Measurements from ENCODE around the gene ESYT1. TPM values are rescaled to one million over a fixed set of nuclear protein-coding genes. Genes with fewer than 3 reads are reported as not detected.

The ESYT1 gene
- total RNA-seq, 1 donor from 2014 or later, result 119 TPM

DNA sequence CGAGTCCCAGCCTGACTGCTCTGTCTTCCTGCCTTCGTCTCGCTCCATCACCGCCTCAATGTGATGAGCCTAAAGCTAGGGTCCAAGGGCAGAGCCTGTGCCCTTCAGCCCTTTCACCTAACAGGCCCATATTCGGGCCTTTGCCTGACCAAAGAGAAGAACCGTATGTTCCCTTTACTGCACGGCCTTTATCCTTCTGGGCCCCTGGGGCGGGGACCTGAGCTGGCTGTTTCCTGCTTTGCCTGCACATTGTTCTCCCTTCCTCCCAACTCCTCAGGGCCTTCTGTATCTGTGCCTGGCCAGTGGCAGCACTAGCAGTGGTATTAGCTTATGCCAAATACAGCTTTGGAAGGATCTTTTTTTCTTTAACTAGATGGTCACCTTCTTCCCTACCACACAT is 15.8 kb downstream of the ESYT1 start:
- peak overlapping the region in 1 of 2 donors; percentile 1 for H3K27ac ChIP-seq
- H3K9me3 ChIP-seq, result no peaks in the 10 kb centered on the region
- H3K4me1 ChIP-seq, result peaks cover 0 to 6% of the 10 kb centered on the region in 2 donors
- TF ChIP-seq, protein P1, sequence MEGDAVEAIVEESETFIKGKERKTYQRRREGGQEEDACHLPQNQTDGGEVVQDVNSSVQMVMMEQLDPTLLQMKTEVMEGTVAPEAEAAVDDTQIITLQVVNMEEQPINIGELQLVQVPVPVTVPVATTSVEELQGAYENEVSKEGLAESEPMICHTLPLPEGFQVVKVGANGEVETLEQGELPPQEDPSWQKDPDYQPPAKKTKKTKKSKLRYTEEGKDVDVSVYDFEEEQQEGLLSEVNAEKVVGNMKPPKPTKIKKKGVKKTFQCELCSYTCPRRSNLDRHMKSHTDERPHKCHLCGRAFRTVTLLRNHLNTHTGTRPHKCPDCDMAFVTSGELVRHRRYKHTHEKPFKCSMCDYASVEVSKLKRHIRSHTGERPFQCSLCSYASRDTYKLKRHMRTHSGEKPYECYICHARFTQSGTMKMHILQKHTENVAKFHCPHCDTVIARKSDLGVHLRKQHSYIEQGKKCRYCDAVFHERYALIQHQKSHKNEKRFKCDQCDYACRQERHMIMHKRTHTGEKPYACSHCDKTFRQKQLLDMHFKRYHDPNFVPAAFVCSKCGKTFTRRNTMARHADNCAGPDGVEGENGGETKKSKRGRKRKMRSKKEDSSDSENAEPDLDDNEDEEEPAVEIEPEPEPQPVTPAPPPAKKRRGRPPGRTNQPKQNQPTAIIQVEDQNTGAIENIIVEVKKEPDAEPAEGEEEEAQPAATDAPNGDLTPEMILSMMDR (IDR thresholded peaks at IDR 0.05), result no peak
- peaks cover 54 to 67% of the 10 kb centered on the region in 2 donors for H3K36me3 ChIP-seq
- no peak overlapping the region for H3K4me3 ChIP-seq
- no peaks in the 10 kb centered on the region for H3K27me3 ChIP-seq
- no peak for DNase-seq (ENCODE audit: low spot score in 2 of 2)
- intact Hi-C loops (cut with DNase I), result no loop called here

DNA sequence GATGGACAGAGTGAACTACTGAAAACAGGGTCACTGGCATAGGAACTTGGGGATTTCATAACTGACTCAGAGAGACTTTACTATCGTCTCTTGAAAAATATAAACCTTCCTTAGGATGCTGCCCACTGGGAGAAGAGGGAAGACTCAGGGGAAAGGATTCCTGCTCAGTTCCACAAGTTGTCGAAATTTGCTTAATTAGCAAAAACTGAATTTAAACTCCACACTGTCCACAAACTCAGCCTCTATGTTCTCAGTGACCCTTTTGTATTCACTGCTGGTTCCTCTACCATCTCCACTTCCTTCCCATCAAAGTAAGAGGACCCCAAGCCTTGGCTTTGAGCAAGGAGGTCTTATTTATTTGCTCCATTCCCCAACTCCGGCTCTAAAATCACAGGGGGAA is 17.1 kb downstream of the ESYT1 start:
- H3K27ac ChIP-seq, result no peak overlapping the region
- intact Hi-C loops (cut with DNase I), result no loop called here
- peaks cover 43 to 53% of the 10 kb centered on the region in 2 donors for H3K36me3 ChIP-seq
- peaks cover 0 to 6% of the 10 kb centered on the region in 2 donors for H3K4me1 ChIP-seq
- DNase-seq (ENCODE audit: low spot score in 2 of 2), result no peak
- TF ChIP-seq, protein P1 (IDR thresholded peaks at IDR 0.05), result no peak
- no peak overlapping the region for H3K4me3 ChIP-seq
- no peaks in the 10 kb centered on the region for H3K27me3 ChIP-seq
- no peaks in the 10 kb centered on the region for H3K9me3 ChIP-seq

GRCh38 chr12:56146492-56147460 is 18.7 kb downstream of the ESYT1 start:
- H3K4me1 ChIP-seq, result peaks cover 0 to 12% of the 10 kb centered on the region in 2 donors
- no peaks in the 10 kb centered on the region for H3K9me3 ChIP-seq
- peaks cover 29 to 37% of the 10 kb centered on the region in 2 donors for H3K36me3 ChIP-seq
- no peaks in the 10 kb centered on the region for H3K27me3 ChIP-seq
- H3K4me3 ChIP-seq, result no peak overlapping the region
- no peak for DNase-seq (ENCODE audit: low spot score in 2 of 2)
- TF ChIP-seq, protein P1 (IDR thresholded peaks at IDR 0.05), result no peak
- peak overlapping the region; percentile 37 to 65 for H3K27ac ChIP-seq
- intact Hi-C loops (cut with DNase I), result no loop called here

DNA sequence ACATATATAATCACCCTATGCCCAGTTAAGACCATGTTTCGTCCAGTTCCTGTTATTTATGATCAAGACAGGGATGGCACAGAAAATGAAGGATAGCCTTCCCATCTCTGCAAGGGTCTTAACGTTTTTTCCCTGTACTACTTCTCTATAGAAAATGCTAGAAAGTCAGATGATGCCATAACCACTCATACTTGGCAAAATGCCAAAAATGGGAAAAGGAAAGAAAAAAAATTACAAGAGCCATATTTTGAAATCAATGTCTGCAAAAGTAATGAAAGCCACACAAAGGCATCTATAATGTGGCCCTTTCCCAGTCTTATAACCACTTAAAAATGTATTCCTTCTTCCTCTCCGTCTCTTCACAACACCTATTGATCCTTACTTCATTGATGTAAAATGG is 22.5 kb downstream of the ESYT1 start:
- H3K4me1 ChIP-seq, result peaks cover 0 to 21% of the 10 kb centered on the region in 2 donors
- H3K27me3 ChIP-seq, result no peaks in the 10 kb centered on the region
- intact Hi-C loops (cut with DNase I), result no loop called here
- H3K4me3 ChIP-seq, result no peak overlapping the region
- TF ChIP-seq, protein P1 (IDR thresholded peaks at IDR 0.05), result no peak
- DNase-seq (ENCODE audit: low spot score in 2 of 2), result no peak
- no peak overlapping the region for H3K27ac ChIP-seq
- no peaks in the 10 kb centered on the region for H3K36me3 ChIP-seq
- no peaks in the 10 kb centered on the region for H3K9me3 ChIP-seq

DNA sequence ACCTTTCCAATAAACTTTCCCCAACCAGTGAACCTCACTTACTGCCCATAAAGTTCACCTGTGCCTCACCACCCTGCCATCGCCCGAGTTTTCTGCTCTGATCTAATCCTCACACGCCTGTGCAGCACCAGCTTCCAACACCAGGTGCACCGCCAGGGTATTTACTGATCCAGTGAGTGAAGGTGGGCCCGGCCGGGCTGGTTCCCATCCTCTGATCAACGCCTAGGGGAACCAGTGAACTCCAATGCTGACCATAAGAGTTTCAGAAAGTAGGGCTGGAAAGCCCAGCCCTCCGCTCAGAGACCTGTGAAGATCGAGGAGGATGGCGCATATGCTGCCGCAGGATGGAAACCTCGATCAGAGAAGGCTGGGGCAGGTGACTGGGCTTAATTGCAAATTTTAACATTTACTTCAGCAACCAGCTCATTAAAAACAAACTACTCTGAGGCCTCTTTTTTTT is 23.6 kb downstream of the ESYT1 start:
- Histone ChIP-seq H3K4me1 (peaks cover 0 to 21% of the 10 kb centered on the region in 2 donors), H3K4me3 (peak overlapping the region; percentile 68 to 93), H3K9me3 (no peaks in the 10 kb centered on the region), H3K36me3 (no peaks in the 10 kb centered on the region), H3K27ac (peak overlapping the region; percentile 86 to 91), H3K27me3 (no peaks in the 10 kb centered on the region)
- TF ChIP-seq, protein P1 (IDR thresholded peaks at IDR 0.05), result peak; percentile 26 to 55 (median 28)
- intact Hi-C loops (cut with DNase I), result no loop called here
- peak in 1 of 2 donors; percentile 77 for DNase-seq (ENCODE audit: low spot score in 2 of 2)
